Uterus (tissue), 2 donors: ENCODE measurements around the gene KRT8.

ENCODE experiments used
- POLR2A ChIP-seq, 2 donors: fragments of 450-650 bp; IDR thresholded peaks; one replicate each; pipeline ENCODE4 v1.6.1; 2016; ENCODE audit warnings: antibody characterized with exemption in 2 of 2, mild to moderate bottlenecking in 1 of 2, moderate library complexity in 1 of 2
- TF ChIP-seq, protein P1 (sequence below), 4 experiments: fragments of 200-600 bp in 2 of 4; fragments of 450-650 bp in 2 of 4; sonication (generic) in 2 of 4; IDR thresholded peaks; one replicate each; pipeline ENCODE4 v1.5.1; 2016 to 2019; ENCODE audit warnings: antibody characterized with exemption in 4 of 4, mild to moderate bottlenecking in 2 of 4, moderate library complexity in 1 of 4

DNA sequence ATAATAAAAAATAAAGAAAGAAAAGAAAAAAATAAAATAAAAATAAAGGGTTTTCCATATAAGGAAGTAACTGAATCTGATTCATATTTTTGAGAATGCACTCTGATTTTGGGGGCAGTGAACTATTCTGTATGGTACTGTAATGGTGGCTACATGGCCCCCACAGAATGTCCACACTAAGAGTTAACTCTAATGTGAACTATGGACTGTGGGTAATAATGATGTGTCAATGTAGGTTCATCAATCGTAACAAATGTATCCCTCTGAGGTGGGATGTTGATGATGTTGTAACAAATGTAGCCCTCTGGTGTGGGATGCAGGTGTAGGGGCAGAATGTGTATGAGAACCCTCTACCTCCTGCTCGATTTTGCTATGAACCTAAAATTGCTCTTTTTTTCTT, 13.8 kb downstream of the KRT8 start:
- TF ChIP-seq, protein P1, sequence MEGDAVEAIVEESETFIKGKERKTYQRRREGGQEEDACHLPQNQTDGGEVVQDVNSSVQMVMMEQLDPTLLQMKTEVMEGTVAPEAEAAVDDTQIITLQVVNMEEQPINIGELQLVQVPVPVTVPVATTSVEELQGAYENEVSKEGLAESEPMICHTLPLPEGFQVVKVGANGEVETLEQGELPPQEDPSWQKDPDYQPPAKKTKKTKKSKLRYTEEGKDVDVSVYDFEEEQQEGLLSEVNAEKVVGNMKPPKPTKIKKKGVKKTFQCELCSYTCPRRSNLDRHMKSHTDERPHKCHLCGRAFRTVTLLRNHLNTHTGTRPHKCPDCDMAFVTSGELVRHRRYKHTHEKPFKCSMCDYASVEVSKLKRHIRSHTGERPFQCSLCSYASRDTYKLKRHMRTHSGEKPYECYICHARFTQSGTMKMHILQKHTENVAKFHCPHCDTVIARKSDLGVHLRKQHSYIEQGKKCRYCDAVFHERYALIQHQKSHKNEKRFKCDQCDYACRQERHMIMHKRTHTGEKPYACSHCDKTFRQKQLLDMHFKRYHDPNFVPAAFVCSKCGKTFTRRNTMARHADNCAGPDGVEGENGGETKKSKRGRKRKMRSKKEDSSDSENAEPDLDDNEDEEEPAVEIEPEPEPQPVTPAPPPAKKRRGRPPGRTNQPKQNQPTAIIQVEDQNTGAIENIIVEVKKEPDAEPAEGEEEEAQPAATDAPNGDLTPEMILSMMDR (IDR thresholded peaks at IDR 0.05): no peak
- no peak for TF ChIP-seq POLR2A (IDR thresholded peaks at IDR 0.05)
